ENCODE results near the gene CTRL. TPM values are rescaled to one million over a fixed set of nuclear protein-coding genes. Genes with fewer than 3 reads are reported as not detected.

CTRL gene
- total RNA-seq, 1 donor from 2014 or later: 1.3 TPM

DNA sequence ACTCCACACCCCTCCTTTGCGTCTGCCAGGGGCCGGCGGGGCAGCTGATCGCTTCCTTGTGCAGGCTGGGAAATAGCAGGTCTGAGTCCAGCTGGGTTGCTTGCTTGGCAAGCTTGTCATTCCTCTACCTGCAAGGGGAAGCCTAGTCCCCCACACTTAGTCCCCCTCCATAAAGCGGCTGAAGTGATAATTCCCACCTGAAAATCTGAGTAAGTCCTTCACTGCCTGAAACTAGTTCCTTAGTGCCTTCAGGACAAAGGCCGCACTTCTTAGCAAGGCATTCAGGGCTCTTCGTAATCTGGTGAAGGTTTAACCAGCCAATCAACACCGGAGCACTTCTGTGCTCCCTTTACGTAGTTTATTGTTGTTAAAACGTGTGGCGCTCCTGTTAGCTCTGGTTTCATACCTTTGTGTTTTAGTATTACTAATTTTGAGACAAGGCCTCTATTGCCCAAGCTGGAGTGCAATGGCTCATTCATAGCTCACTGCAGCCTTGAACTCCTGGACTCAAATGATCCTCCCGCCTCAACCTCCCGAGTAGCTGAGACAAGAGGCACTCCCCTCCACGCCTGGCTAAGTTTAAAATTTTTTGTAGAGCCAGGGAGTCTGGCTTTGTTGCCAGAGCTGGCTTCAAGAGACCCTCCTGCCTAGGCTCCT, 37.8 kb downstream of the CTRL start:
- DNase-seq (ENCODE audit: low read depth): no peak

DNA sequence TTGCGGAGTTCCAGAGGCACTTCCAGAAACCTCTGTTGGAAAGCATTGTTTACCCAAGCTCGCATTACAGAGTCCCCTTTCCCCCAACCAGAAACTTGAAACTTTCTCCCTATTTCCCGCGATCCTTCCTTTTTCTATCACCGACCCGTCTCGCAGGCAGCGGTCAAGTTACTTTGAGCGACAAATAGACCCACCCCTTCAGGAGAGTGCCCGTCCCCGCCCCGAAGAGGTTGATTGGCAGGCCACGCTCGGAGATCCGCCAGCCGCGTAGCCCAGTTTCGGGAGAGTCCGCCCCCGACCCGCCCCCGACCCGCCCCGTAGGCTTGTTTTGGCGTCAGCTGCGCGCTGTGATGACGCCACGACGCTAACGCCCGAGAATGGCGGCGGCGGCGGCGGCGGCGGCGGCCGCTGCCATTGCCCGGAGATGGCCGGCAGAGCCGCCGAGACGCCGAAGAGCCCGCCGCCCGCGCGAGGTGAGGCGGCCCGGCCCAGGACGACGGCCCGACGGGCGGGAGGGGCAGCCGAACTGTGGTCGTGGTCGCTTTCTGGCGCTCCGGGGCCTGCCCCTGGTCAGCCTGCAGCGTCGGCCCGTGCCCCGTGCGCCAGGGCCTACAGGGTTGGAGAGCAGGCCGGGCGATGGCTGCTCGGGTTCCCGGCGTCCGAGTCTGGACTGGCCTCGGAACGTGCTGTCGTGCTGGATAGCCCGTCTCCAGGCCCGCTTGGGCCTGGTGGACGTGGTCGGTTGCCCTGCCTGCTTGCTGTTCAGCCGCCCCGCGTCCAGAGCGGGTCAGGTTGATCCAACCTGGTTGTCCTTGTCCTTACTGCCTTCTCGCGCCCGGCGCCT, 38.5 kb downstream of the CTRL start, which contains the start of gene PSKH1:
PSKH1 (plus strand) TSS at position 356 of the 844 bp plus-strand sequence. CDS start 15,496 bp downstream, outside the sequence.
- DNase-seq (ENCODE audit: low read depth): peak; percentile 96

DNA sequence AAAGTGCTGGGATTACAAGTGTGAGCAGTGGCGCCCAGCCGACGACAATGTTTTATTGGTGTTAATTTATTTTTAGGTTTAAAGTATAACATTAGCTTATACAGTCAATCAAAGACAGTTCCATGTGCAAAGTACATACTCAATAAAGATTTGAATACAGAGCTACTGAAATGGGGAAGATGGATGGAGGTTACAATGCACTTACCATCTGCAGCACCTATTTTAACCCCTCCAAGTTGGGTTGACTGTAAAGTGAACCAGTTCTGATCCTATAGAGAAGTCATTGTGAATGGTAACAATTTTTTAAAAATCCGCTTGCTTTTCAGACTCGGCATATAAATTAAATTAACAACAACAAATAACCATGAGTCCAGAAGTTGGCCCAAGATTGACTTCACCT, 39.3 kb downstream of the CTRL start:
- no peak for DNase-seq (ENCODE audit: low read depth)

DNA sequence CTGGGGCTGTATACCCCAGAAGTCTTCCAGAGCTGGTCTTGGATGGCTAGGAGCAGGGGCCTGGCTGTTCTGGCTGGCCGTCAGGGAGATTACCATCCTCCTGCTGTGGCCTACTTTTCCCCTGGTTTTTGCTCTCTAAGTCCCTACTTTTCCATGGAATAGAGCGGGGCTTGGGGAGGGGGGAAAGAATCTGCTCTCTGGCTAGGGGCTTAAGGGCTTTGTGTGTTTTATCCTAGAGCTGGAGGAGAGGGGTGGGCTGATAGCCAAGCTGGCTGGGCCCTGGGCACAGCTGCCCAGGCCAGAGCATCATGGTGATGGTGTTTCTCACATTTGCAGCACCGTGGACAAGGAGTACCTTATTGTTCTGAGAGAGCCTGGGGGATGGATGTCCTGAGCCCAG, 43.3 kb downstream of the CTRL start:
- DNase-seq (ENCODE audit: low read depth): no peak

DNA sequence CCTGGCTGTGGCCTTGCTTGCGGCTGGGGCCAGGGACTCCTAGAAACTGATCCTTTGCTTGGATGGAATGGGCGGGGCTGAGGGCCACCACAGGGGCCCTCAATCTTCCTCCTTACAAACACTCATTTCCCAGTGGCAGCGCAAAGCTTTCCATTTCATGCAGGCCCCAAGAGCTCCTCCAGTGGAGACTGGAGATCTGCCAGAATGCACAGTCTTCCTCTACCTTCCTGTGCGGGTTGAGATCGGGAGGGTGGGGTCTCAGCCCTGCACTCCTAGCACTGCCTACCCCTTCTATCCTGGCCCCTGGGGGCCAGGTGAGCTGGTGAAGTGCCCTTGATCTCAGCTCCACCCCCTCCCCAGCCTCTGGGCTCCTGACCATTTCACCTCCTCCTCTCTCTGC, 45.3 kb downstream of the CTRL start:
- no peak for DNase-seq (ENCODE audit: low read depth)

DNA sequence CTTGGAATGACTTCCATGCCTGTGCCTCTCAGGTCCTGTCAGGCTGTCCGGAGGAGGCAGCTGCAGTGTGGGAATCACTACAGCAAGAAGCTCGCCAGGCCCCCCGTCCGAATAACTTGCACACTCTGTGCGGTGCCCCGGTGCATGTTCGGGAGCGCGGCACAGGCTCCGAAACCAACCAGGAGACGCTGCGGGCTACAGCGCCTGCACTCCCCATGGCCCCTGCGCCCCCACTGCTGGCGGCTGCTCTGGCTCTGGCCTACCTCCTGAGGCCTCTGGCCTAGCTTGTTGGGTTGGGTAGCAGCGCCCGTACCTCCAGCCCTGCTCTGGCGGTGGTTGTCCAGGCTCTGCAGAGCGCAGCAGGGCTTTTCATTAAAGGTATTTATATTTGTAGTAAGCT, 45.7 kb downstream of the CTRL start:
- no peak for DNase-seq (ENCODE audit: low read depth)

DNA sequence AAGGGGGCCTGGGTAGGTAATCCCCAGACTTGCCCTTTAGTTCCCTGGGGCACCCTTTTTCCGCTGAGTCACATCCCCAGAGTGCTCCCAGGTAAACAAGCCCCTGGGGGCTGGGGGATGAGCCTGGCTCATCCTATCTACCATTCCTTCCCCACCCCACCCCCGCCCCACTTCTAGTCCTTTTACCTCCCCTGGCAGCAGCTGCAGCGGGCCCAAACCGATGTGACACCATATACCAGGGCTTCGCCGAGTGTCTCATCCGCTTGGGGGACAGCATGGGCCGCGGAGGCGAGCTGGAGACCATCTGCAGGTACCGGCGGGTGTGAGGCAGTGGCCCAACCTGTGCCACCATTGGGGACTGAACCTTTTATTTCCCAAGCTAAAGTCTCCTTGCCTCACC, 46.1 kb downstream of the CTRL start:
- no peak for DNase-seq (ENCODE audit: low read depth)

DNA sequence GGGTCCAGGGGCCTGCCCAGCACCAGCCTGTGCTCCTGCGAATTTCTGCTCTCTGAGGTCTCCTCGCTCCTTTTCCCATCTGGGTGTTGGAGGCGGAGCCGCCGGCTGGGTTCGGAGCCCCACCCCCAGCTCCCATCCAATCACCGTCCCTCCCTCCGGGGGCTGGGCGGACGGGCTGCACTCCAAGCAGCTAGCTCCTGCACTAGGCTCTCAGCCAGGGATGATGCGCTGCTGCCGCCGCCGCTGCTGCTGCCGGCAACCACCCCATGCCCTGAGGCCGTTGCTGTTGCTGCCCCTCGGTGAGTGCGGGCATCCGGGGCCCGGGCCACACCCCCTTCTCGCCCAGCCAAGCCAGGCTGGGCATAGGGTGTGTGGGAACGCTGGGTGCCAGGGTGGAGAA, 47.0 kb downstream of the CTRL start, which contains the start of gene NRN1L:
NRN1L (plus strand) TSS at position 202 of the 400 bp plus-strand sequence; CDS start at position 221, 19 bp downstream.
- no peak for DNase-seq (ENCODE audit: low read depth)

DNA sequence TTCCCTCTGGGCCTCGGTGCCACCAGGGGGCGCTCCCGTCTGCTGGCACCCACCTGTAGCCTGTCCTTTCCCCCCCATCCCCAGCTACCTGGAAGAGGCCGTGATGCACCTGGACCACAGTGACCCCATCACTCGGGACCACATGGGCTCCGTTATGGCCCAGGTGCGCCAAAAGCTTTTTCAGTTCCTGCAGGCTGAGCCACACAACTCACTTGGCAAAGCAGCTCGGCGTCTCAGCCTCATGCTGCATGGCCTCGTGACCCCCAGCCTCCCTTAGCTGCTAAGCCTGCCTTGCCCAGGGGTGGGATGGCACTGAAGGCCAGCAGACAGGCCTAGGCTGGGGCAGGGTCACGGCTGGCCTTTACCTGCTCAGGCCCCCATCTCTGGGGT, 47.8 kb downstream of the CTRL start:
- DNase-seq (ENCODE audit: low read depth): no peak

DNA sequence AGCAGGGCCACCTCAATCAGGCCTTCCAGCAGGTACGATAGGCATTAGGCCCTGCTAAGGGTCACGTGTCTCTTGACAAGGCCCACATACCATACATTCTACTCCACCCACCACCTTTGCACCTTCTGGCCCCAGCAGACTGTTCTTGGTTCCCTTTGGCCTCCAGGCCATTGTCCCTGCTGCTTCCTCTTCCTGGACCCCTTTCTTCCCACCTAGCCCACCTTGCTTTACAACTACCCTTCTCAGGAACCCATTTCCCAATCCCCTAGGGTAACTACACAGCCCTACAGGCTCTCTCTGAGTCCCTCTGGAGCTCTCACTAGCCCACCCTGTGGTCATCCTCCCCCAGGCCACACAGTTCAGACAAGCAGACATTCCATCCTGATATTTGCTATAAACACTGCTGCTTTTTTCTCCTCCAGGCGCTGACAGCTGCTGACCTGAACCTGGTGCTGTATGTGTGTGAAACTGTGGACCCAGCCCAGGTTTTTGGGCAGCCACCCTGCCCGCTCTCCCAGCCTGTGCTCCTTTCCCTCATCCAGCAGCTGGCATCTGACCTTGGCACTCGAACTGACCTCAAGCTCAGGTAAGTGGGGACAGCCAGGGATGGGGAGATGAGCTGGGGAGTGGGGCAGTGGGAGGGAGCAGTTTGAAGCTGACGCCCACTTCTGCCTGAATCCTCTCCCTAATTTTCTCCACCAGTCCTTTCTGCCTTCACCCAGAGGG, 48.4 kb downstream of the CTRL start:
- no peak for DNase-seq (ENCODE audit: low read depth)

DNA sequence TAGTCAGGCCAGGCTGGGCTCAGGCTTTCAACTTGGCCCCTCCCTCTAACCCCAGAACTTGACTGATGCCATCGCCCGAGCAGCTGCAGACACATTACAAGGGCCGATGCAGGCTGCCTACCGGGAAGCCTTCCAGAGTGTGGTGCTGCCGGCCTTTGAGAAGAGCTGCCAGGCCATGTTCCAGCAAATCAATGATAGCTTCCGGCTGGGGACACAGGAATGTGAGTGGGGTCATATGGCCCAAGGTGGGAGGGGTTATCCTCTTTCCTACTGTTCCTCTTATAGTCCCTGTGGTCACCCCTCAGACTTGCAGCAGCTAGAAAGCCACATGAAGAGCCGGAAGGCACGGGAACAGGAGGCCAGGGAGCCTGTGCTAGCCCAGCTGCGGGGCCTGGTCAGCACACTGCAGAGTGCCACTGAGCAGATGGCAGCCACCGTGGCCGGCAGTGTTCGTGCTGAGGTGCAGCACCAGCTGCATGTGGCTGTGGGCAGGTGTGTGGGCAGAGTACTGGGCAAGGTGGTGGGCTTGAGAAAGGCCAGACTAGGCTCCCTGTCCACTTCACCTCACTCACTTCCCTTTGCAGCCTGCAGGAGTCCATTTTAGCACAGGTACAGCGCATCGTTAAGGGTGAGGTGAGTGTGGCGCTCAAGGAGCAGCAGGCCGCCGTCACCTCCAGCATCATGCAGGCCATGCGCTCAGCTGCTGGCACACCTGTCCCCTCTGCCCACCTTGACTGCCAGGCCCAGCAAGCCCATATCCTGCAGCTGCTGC, 49.1 kb downstream of the CTRL start:
- DNase-seq (ENCODE audit: low read depth): peak; percentile 100

DNA sequence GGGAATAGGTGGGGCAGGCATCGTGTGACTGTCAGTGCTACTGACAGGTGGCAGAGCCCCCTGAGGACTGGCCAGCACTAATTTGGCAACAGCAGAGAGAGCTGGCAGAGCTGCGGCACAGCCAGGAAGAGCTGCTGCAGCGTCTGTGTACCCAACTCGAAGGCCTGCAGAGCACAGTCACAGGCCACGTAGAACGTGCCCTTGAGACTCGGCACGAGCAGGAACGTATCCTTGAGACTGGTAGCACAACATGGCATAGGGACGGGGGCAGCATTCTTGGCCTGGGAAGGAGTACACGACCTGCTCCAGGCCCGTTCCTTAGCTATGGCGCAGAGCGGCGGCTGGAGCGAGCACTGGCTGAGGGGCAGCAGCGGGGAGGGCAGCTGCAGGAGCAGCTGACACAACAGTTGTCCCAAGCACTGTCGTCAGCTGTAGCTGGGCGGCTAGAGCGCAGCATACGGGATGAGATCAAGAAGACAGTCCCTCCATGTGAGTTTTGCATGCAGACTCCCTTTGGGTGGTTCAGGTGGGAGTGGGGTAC, 50.0 kb downstream of the CTRL start:
- DNase-seq (ENCODE audit: low read depth): peak; percentile 88

DNA sequence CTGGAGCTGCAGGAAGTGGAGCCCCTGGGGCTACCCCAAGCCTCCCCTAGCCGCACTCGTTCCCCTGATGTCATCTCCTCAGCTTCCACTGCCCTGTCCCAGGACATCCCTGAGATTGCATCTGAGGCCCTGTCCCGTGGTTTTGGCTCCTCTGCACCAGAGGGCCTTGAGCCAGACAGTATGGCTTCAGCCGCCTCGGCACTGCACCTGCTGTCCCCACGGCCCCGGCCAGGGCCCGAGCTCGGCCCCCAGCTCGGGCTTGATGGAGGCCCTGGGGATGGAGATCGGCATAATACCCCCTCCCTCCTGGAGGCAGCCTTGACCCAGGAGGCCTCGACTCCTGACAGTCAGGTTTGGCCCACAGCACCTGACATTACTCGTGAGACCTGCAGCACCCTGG, 51.1 kb downstream of the CTRL start:
- DNase-seq (ENCODE audit: low read depth): peak; percentile 61

DNA sequence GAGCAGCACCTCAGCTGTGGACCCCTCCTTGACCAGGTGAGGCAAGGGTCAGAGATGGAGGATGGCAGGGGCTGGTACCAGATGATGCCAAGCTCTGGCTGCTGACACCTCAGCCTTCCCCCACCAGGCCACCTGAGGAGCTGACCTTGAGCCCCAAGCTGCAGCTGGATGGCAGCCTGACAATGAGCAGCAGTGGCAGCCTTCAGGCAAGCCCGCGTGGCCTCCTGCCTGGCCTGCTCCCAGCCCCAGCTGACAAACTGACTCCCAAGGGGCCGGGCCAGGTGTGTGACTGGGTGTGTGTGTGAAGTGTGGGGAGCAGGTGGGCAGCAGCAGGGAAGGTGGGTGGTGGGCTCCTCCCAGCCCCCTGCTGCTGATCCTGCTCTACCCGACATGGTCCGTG, 51.7 kb downstream of the CTRL start:
- no peak for DNase-seq (ENCODE audit: low read depth)

Other genes starting within 250 kb of the CTRL start
- gene GFOD2, start 212.5 kb downstream of the CTRL start, total RNA-seq: 10.5 and 11.2 TPM in 2 replicates
- 6.9 and 9.4 TPM in 2 replicates for gene RANBP10, start 125.3 kb downstream of the CTRL start, total RNA-seq
- gene TSNAXIP1, start 125.0 kb downstream of the CTRL start, total RNA-seq: 1.1 and 4.5 TPM in 2 replicates
- gene THAP11, start 89.5 kb downstream of the CTRL start, total RNA-seq: 67.0 and 73.3 TPM in 2 replicates
- gene NUTF2, start 84.9 kb downstream of the CTRL start, total RNA-seq: 120 and 182 TPM in 2 replicates
- 48.3 and 63.7 TPM in 2 replicates for gene CENPT, start 84.2 kb downstream of the CTRL start, total RNA-seq
- 147 and 164 TPM in 2 replicates for gene EDC4, start 58.8 kb downstream of the CTRL start, total RNA-seq
- gene NRN1L, start 47.0 kb downstream of the CTRL start, total RNA-seq: 0.83 and 1.9 TPM in 2 replicates
- gene PSKH1, start 38.6 kb downstream of the CTRL start, total RNA-seq: 9.4 and 10.6 TPM in 2 replicates
- gene PSMB10, start 5.0 kb upstream of the CTRL start, total RNA-seq: 23.4 and 39.3 TPM in 2 replicates
- 15.3 and 25.1 TPM in 2 replicates for gene LCAT, start 12.3 kb upstream of the CTRL start, total RNA-seq
- 85.9 and 98.3 TPM in 2 replicates for gene SLC12A4, start 36.8 kb upstream of the CTRL start, total RNA-seq
- not detected in 2 replicates for gene DPEP3, start 48.6 kb upstream of the CTRL start, total RNA-seq
- gene DPEP2, start 67.6 kb upstream of the CTRL start, total RNA-seq: 0.05 TPM in 1 of 2 replicates, not detected in the other
- not detected in 2 replicates for gene DPEP2NB, start 84.0 kb upstream of the CTRL start, total RNA-seq
- 11.1 and 14.1 TPM in 2 replicates for gene DDX28, start 91.4 kb upstream of the CTRL start, total RNA-seq
- gene DUS2, start 91.4 kb upstream of the CTRL start, total RNA-seq: 20.7 and 20.8 TPM in 2 replicates
- gene NFATC3, start 153.5 kb upstream of the CTRL start, total RNA-seq: 36.7 and 40.8 TPM in 2 replicates